Right renal cortex interstitium (tissue), 3 donors: Measurements from ENCODE around the gene NR4A2. TPM values are rescaled to one million over a fixed set of nuclear protein-coding genes. Genes with fewer than 3 reads are reported as not detected.

Source experiments
- DNase-seq, 3 donors: peaks; one replicate each; pipeline ENCODE4 v3.0.0-alpha.2; 2013; ENCODE audit warnings: low read depth in 3 of 3, low spot score in 2 of 3
- polyA plus RNA-seq, 3 donors: library from polyadenylated mRNA; unstranded; fragments of 120-200 nt; gene quantifications; one replicate each; pipeline ENCODE4 v1.2.1, GENCODE V29; 2013; ENCODE audit not compliant: insufficient read length in 3 of 3

NR4A2 gene
- polyA plus RNA-seq: under 1 TPM; 0.35 to 0.82 (median 0.54) TPM

- DNase-seq: no peak
Observed at GRCh38 chr2:156332534-156333273, at the start of gene NR4A2. Gene NR4A2 (minus strand): TSS chr2:156332721. CDS start chr2:156330186, 2,535 bp downstream.

- DNase-seq: no peak
Observed at GRCh38 chr2:156380117-156380645, 47.7 kb upstream of the NR4A2 start.

GRCh38 chr2:156379714-156380113, 47.2 kb upstream of the NR4A2 start:
- DNase-seq: no peak

GRCh38 chr2:156379071-156379470, 46.5 kb upstream of the NR4A2 start:
- DNase-seq: no peak

GRCh38 chr2:156366753-156367152, 34.2 kb upstream of the NR4A2 start:
- DNase-seq: no peak

- no peak for DNase-seq
Observed at GRCh38 chr2:156363141-156363540, 30.6 kb upstream of the NR4A2 start.

- DNase-seq: no peak
Observed at GRCh38 chr2:156356014-156356754, 23.7 kb upstream of the NR4A2 start.

GRCh38 chr2:156352911-156353310, 20.4 kb upstream of the NR4A2 start:
- no peak for DNase-seq

- DNase-seq: no peak
Observed at GRCh38 chr2:156350374-156351142, 18.0 kb upstream of the NR4A2 start.

- DNase-seq: no peak
Observed at GRCh38 chr2:156349605-156350004, 17.1 kb upstream of the NR4A2 start.

GRCh38 chr2:156349161-156349560, 16.6 kb upstream of the NR4A2 start:
- no peak for DNase-seq

GRCh38 chr2:156347431-156347830, 14.9 kb upstream of the NR4A2 start:
- no peak for DNase-seq

GRCh38 chr2:156346731-156347130, 14.2 kb upstream of the NR4A2 start:
- no peak for DNase-seq

GRCh38 chr2:156345582-156345981, 13.1 kb upstream of the NR4A2 start:
- DNase-seq: no peak

- no peak for DNase-seq
Observed at GRCh38 chr2:156343940-156344301, 11.4 kb upstream of the NR4A2 start.

- DNase-seq: no peak
Observed at GRCh38 chr2:156343096-156343939, 10.8 kb upstream of the NR4A2 start.

- DNase-seq: peak in 1 of 3 donors; percentile 82
Observed at GRCh38 chr2:156342254-156343095, 10.0 kb upstream of the NR4A2 start.

GRCh38 chr2:156341452-156342253, 9.1 kb upstream of the NR4A2 start:
- no peak for DNase-seq
